ENCODE results near the gene RHOG.

Gene RHOG

DNA sequence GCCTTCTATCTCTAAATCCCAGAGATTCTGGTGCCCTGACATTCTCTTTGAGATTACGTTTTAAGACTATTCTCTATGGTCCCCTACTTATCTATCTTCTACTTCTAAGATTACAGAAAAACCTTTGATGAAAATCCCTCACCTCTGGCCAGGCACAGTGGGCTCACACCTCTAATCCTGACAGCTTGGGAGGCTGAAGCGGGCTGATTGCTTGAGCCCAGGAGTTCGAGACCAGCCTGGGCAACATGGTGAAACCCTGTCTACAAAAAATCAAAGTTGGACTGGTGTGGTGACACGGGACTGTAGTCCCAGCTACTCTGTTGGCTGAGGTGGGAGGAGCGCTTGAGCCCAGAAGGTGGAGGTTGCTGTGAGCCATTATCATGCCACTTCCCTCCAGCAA is 57.8 kb downstream of the RHOG start:
- in situ Hi-C loops (cut with HindIII; ENCODE audit: low sequenced_read_pairs), result no loop called here

DNA sequence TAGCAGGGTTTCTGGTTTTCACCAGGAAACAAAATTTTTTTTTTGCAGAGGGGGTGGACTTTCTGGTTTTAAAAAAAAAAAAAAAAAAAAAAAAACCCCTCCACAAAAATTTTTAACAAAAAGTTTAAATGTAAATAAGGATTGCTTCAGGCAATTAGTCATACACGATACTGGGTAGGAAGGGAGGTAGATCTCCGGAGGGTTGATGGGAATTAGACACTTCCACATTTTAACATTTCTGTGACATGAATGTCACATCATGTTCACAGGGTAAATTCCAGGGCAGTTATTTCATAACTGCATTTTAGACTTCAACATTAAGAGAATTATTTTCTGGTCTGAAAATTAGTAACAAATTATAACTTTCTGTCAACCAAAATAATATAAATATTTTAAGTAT is 59.3 kb downstream of the RHOG start:
- in situ Hi-C loops (cut with HindIII; ENCODE audit: low sequenced_read_pairs), result no loop called here
